ENCODE data around the gene HNRNPA0.

The HNRNPA0 gene

GRCh38 chr5:137716337-137716736, 37.8 kb downstream of the HNRNPA0 start:
- Histone ChIP-seq H3K4me2 (ENCODE audit: insufficient read depth, low read length, poor library complexity, severe bottlenecking) (no peak overlapping the region), H3K4ac (ENCODE audit: low read length) (no peak overlapping the region), H2BK15ac (ENCODE audit: low read length) (no peak overlapping the region), H3K9me3 (replicated peaks in 1 of 2; ENCODE audit: control insufficient read depth in 2 of 2, insufficient read depth in 1 of 2, low read depth in 1 of 2, low read length in 2 of 2) (peaks cover 4 to 7% of the 10 kb centered on the region in 2 donors), H3K27me3 (ENCODE audit: control insufficient read depth in 3 of 3, insufficient read depth in 3 of 3, low read depth in 1 of 3, low read length in 3 of 3) (no peaks in the 10 kb centered on the region), H3K18ac (ENCODE audit: low read length) (no peak overlapping the region), H2BK12ac (ENCODE audit: low read length) (no peak overlapping the region), H2BK5ac (ENCODE audit: low read length) (no peak overlapping the region), H3K27ac (replicated peaks; ENCODE audit: low read length) (no peak overlapping the region), H4K91ac (ENCODE audit: low read depth, low read length, poor library complexity) (no peak overlapping the region), H3K23ac (ENCODE audit: low read depth, low read length, poor library complexity) (no peak overlapping the region), H3K36me3 (replicated peaks in 1 of 2; ENCODE audit: control insufficient read depth in 2 of 2, insufficient read depth in 2 of 2, low read length in 2 of 2) (peaks cover 0 to 4% of the 10 kb centered on the region in 2 donors), H3K4me1 (ENCODE audit: control insufficient read depth in 2 of 2, insufficient read depth in 1 of 2, low read depth in 1 of 2, low read length in 2 of 2) (no peaks in the 10 kb centered on the region), H2BK120ac (ENCODE audit: low read depth, low read length) (no peak overlapping the region), H2AK5ac (ENCODE audit: low read depth, low read length) (no peak overlapping the region), H3K9ac (ENCODE audit: low read depth, low read length, poor library complexity) (no peak overlapping the region), H4K8ac (ENCODE audit: low read depth, low read length) (no peak overlapping the region), H2AFZ (ENCODE audit: low read length) (no peak overlapping the region), H3K79me1 (ENCODE audit: low read depth, low read length) (no peaks in the 10 kb centered on the region), H3K14ac (ENCODE audit: low read length) (no peak overlapping the region), H3K4me3 (ENCODE audit: low read length in 2 of 2) (no peak overlapping the region)
- WGBS, 2 donors (ENCODE audit: extremely low coverage in 2 of 2, insufficient read length in 2 of 2, insufficient replicate concordance in 1 of 2) = no CpG with 5 or more reads among the region's 3 CpGs
- DNase-seq (ENCODE audit: low spot score) = no peak

DNA sequence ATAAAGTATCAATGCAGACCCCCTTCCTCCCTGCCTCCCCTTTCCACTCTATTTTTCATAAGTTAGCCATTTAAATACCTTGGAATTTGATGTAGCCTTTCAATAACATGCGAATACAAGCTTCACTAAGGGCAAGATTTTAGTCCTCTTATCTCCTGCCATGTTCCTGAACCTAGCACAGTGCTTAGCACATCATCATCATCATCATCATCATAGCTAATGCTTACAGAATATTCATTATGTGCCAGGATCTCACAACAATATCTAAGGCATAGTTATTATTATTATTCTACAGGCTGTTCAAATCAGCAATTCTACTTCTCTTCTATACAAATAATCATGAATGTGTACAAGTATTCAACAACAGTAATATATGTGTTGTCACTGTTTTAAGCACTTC, 38.7 kb downstream of the HNRNPA0 start:
- H3K36me3 ChIP-seq (replicated peaks in 1 of 2; ENCODE audit: control insufficient read depth in 2 of 2, insufficient read depth in 2 of 2, low read length in 2 of 2) = peaks cover 0 to 4% of the 10 kb centered on the region in 2 donors
- no peak overlapping the region for H3K4ac ChIP-seq (ENCODE audit: low read length)
- WGBS, 2 donors (ENCODE audit: extremely low coverage in 2 of 2, insufficient read length in 2 of 2, insufficient replicate concordance in 1 of 2) = no CpG with 5 or more reads among the region's 1 CpG
- no peak overlapping the region for H2AK5ac ChIP-seq (ENCODE audit: low read depth, low read length)
- H3K4me2 ChIP-seq (ENCODE audit: insufficient read depth, low read length, poor library complexity, severe bottlenecking) = no peak overlapping the region
- H3K9ac ChIP-seq (ENCODE audit: low read depth, low read length, poor library complexity) = no peak overlapping the region
- no peak overlapping the region for H4K8ac ChIP-seq (ENCODE audit: low read depth, low read length)
- no peak overlapping the region for H4K91ac ChIP-seq (ENCODE audit: low read depth, low read length, poor library complexity)
- H3K79me1 ChIP-seq (ENCODE audit: low read depth, low read length) = no peaks in the 10 kb centered on the region
- H2BK15ac ChIP-seq (ENCODE audit: low read length) = no peak overlapping the region
- no peak overlapping the region for H3K23ac ChIP-seq (ENCODE audit: low read depth, low read length, poor library complexity)
- no peak overlapping the region for H3K27ac ChIP-seq (replicated peaks; ENCODE audit: low read length)
- H3K18ac ChIP-seq (ENCODE audit: low read length) = no peak overlapping the region
- no peak overlapping the region for H3K4me3 ChIP-seq (ENCODE audit: low read length in 2 of 2)
- no peak overlapping the region for H2BK120ac ChIP-seq (ENCODE audit: low read depth, low read length)
- H2BK12ac ChIP-seq (ENCODE audit: low read length) = no peak overlapping the region
- no peak overlapping the region for H2BK5ac ChIP-seq (ENCODE audit: low read length)
- peaks cover 4 to 7% of the 10 kb centered on the region in 2 donors for H3K9me3 ChIP-seq (replicated peaks in 1 of 2; ENCODE audit: control insufficient read depth in 2 of 2, insufficient read depth in 1 of 2, low read depth in 1 of 2, low read length in 2 of 2)
- no peak overlapping the region for H3K14ac ChIP-seq (ENCODE audit: low read length)
- H3K27me3 ChIP-seq (ENCODE audit: control insufficient read depth in 3 of 3, insufficient read depth in 3 of 3, low read depth in 1 of 3, low read length in 3 of 3) = no peaks in the 10 kb centered on the region
- no peaks in the 10 kb centered on the region for H3K4me1 ChIP-seq (ENCODE audit: control insufficient read depth in 2 of 2, insufficient read depth in 1 of 2, low read depth in 1 of 2, low read length in 2 of 2)
- no peak overlapping the region for H2AFZ ChIP-seq (ENCODE audit: low read length)
- DNase-seq (ENCODE audit: low spot score) = no peak

GRCh38 chr5:137714946-137715345, 39.2 kb downstream of the HNRNPA0 start:
- Histone ChIP-seq H3K4me2 (ENCODE audit: insufficient read depth, low read length, poor library complexity, severe bottlenecking) (no peak overlapping the region), H2BK15ac (ENCODE audit: low read length) (no peak overlapping the region), H3K36me3 (replicated peaks in 1 of 2; ENCODE audit: control insufficient read depth in 2 of 2, insufficient read depth in 2 of 2, low read length in 2 of 2) (peaks cover 0 to 4% of the 10 kb centered on the region in 2 donors), H3K4me3 (ENCODE audit: low read length in 2 of 2) (no peak overlapping the region), H3K4ac (ENCODE audit: low read length) (no peak overlapping the region), H3K23ac (ENCODE audit: low read depth, low read length, poor library complexity) (no peak overlapping the region), H2BK5ac (ENCODE audit: low read length) (no peak overlapping the region), H3K4me1 (ENCODE audit: control insufficient read depth in 2 of 2, insufficient read depth in 1 of 2, low read depth in 1 of 2, low read length in 2 of 2) (no peaks in the 10 kb centered on the region), H2BK12ac (ENCODE audit: low read length) (no peak overlapping the region), H3K18ac (ENCODE audit: low read length) (no peak overlapping the region), H3K79me1 (ENCODE audit: low read depth, low read length) (no peaks in the 10 kb centered on the region), H2AFZ (ENCODE audit: low read length) (no peak overlapping the region), H4K8ac (ENCODE audit: low read depth, low read length) (no peak overlapping the region), H3K9ac (ENCODE audit: low read depth, low read length, poor library complexity) (no peak overlapping the region), H2AK5ac (ENCODE audit: low read depth, low read length) (no peak overlapping the region), H3K9me3 (replicated peaks in 1 of 2; ENCODE audit: control insufficient read depth in 2 of 2, insufficient read depth in 1 of 2, low read depth in 1 of 2, low read length in 2 of 2) (peaks cover 4 to 7% of the 10 kb centered on the region in 2 donors), H3K14ac (ENCODE audit: low read length) (no peak overlapping the region), H2BK120ac (ENCODE audit: low read depth, low read length) (no peak overlapping the region), H4K91ac (ENCODE audit: low read depth, low read length, poor library complexity) (no peak overlapping the region), H3K27me3 (ENCODE audit: control insufficient read depth in 3 of 3, insufficient read depth in 3 of 3, low read depth in 1 of 3, low read length in 3 of 3) (no peaks in the 10 kb centered on the region), H3K27ac (replicated peaks; ENCODE audit: low read length) (no peak overlapping the region)
- DNase-seq (ENCODE audit: low spot score) = no peak

GRCh38 chr5:137714494-137714893, 39.7 kb downstream of the HNRNPA0 start:
- DNase-seq (ENCODE audit: low spot score) = no peak
- Histone ChIP-seq H4K91ac (ENCODE audit: low read depth, low read length, poor library complexity) (no peak overlapping the region), H3K36me3 (replicated peaks in 1 of 2; ENCODE audit: control insufficient read depth in 2 of 2, insufficient read depth in 2 of 2, low read length in 2 of 2) (peaks cover 0 to 4% of the 10 kb centered on the region in 2 donors), H2BK120ac (ENCODE audit: low read depth, low read length) (no peak overlapping the region), H3K79me1 (ENCODE audit: low read depth, low read length) (no peaks in the 10 kb centered on the region), H4K8ac (ENCODE audit: low read depth, low read length) (no peak overlapping the region), H2BK15ac (ENCODE audit: low read length) (no peak overlapping the region), H3K23ac (ENCODE audit: low read depth, low read length, poor library complexity) (no peak overlapping the region), H3K4ac (ENCODE audit: low read length) (no peak overlapping the region), H2BK12ac (ENCODE audit: low read length) (no peak overlapping the region), H3K27ac (replicated peaks; ENCODE audit: low read length) (no peak overlapping the region), H3K4me2 (ENCODE audit: insufficient read depth, low read length, poor library complexity, severe bottlenecking) (no peak overlapping the region), H3K9ac (ENCODE audit: low read depth, low read length, poor library complexity) (no peak overlapping the region), H3K18ac (ENCODE audit: low read length) (no peak overlapping the region), H3K4me3 (ENCODE audit: low read length in 2 of 2) (no peak overlapping the region), H3K4me1 (ENCODE audit: control insufficient read depth in 2 of 2, insufficient read depth in 1 of 2, low read depth in 1 of 2, low read length in 2 of 2) (no peaks in the 10 kb centered on the region), H3K27me3 (ENCODE audit: control insufficient read depth in 3 of 3, insufficient read depth in 3 of 3, low read depth in 1 of 3, low read length in 3 of 3) (no peaks in the 10 kb centered on the region), H3K9me3 (replicated peaks in 1 of 2; ENCODE audit: control insufficient read depth in 2 of 2, insufficient read depth in 1 of 2, low read depth in 1 of 2, low read length in 2 of 2) (peaks cover 4 to 7% of the 10 kb centered on the region in 2 donors), H2BK5ac (ENCODE audit: low read length) (no peak overlapping the region), H2AK5ac (ENCODE audit: low read depth, low read length) (no peak overlapping the region), H2AFZ (ENCODE audit: low read length) (no peak overlapping the region), H3K14ac (ENCODE audit: low read length) (no peak overlapping the region)
- no CpG with 5 or more reads among the region's 2 CpGs for WGBS, 2 donors (ENCODE audit: extremely low coverage in 2 of 2, insufficient read length in 2 of 2, insufficient replicate concordance in 1 of 2)

All from neuronal stem cell (in vitro differentiated cells).